Gastroesophageal sphincter (tissue), 3 donors: ENCODE data around the gene POTEM.
"Not testable (repeated sequence)": the region's sequence is repeated elsewhere in the genome, so short reads cannot be mapped to it uniquely, and the experiment has no call there.

Source experiments
- CTCF ChIP-seq, 4 experiments: fragments of 200-600 bp in 2 of 4; fragments of 450-650 bp in 2 of 4; sonication (generic) in 1 of 4; IDR thresholded peaks; one replicate each; pipeline ENCODE4 v1.5.1; 2017 to 2019; ENCODE audit warnings: antibody characterized with exemption in 4 of 4, mild to moderate bottlenecking in 2 of 4, moderate library complexity in 2 of 4
- EP300 ChIP-seq: sonication (generic); formaldehyde crosslinking; IDR thresholded peaks from one replicate; pipeline ENCODE4 v1.6.1; 2017; ENCODE audit warnings: antibody characterized with exemption, mild to moderate bottlenecking
- POLR2A ChIP-seq, 2 donors: fragments of 450-650 bp; IDR thresholded peaks; one replicate each; pipeline ENCODE4 v1.6.1; 2017; ENCODE audit warnings: antibody characterized with exemption in 2 of 2, mild to moderate bottlenecking in 2 of 2, moderate library complexity in 1 of 2
- POLR2AphosphoS5 ChIP-seq: sonication (generic); formaldehyde crosslinking; IDR thresholded peaks from one replicate; pipeline ENCODE4 v1.6.1; 2017; ENCODE audit warnings: antibody characterized with exemption

- TF ChIP-seq CTCF (IDR thresholded peaks at IDR 0.05); EP300; POLR2A (IDR thresholded peaks at IDR 0.05); POLR2AphosphoS5: not testable (repeated sequence)
Measured at GRCh38 chr14:18936848-18937247, 30.4 kb upstream of the POTEM start.
